ENCODE results near the gene INPP4A.

- TF ChIP-seq, protein P1, sequence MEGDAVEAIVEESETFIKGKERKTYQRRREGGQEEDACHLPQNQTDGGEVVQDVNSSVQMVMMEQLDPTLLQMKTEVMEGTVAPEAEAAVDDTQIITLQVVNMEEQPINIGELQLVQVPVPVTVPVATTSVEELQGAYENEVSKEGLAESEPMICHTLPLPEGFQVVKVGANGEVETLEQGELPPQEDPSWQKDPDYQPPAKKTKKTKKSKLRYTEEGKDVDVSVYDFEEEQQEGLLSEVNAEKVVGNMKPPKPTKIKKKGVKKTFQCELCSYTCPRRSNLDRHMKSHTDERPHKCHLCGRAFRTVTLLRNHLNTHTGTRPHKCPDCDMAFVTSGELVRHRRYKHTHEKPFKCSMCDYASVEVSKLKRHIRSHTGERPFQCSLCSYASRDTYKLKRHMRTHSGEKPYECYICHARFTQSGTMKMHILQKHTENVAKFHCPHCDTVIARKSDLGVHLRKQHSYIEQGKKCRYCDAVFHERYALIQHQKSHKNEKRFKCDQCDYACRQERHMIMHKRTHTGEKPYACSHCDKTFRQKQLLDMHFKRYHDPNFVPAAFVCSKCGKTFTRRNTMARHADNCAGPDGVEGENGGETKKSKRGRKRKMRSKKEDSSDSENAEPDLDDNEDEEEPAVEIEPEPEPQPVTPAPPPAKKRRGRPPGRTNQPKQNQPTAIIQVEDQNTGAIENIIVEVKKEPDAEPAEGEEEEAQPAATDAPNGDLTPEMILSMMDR (IDR thresholded peaks at IDR 0.05 in 2 of 3, conservative IDR thresholded peaks at IDR 0.05 in 1 of 3; ENCODE audit: insufficient read depth in 2 of 3, low read depth in 1 of 3, low read length in 3 of 3), result no peak
- TF ChIP-seq REST (IDR thresholded peaks at IDR 0.05; ENCODE audit: borderline replicate concordance), result no peak
- TF ChIP-seq REST (CRISPR knock-in tag; IDR thresholded peaks at IDR 0.05; ENCODE audit: low read depth), result no peak
Measured at GRCh38 chr2:98463988-98464771, 19.5 kb downstream of the INPP4A start.
